HCEC 1CT (cell line): ENCODE results near the gene HELLS.
"Not testable (repeated sequence)": the region's sequence is repeated elsewhere in the genome, so short reads cannot be mapped to it uniquely, and the experiment has no call there.

Experiments used
- DNase-seq: peaks from one replicate; pipeline ENCODE4 v3.0.0-alpha.2; 2017

HELLS gene

GRCh38 chr10:94614558-94614957 lies 69.0 kb downstream of the HELLS start:
- DNase-seq = no peak

- no peak for DNase-seq
Measured at GRCh38 chr10:94617389-94617944, 71.9 kb downstream of the HELLS start.

GRCh38 chr10:94622666-94623205 lies 77.1 kb downstream of the HELLS start:
- no peak for DNase-seq

- DNase-seq = no peak
Measured at GRCh38 chr10:94623572-94623971, 78.0 kb downstream of the HELLS start.

GRCh38 chr10:94626476-94626875 lies 80.9 kb downstream of the HELLS start:
- peak; percentile 39 for DNase-seq

GRCh38 chr10:94627511-94627910 lies 81.9 kb downstream of the HELLS start:
- DNase-seq = no peak

- DNase-seq = peak; percentile 20
Measured at GRCh38 chr10:94630017-94630688, 84.6 kb downstream of the HELLS start.

GRCh38 chr10:94631077-94631875 lies 85.7 kb downstream of the HELLS start:
- DNase-seq = no peak

GRCh38 chr10:94632954-94633353 lies 87.4 kb downstream of the HELLS start:
- no peak for DNase-seq

- not testable (repeated sequence) for DNase-seq
Measured at GRCh38 chr10:94638097-94638496, 92.5 kb downstream of the HELLS start.

GRCh38 chr10:94639902-94640301 lies 94.3 kb downstream of the HELLS start:
- no peak for DNase-seq

- no peak for DNase-seq
Measured at GRCh38 chr10:94640562-94640961, 95.0 kb downstream of the HELLS start.

- DNase-seq = no peak
Measured at GRCh38 chr10:94641480-94641879, 95.9 kb downstream of the HELLS start.

GRCh38 chr10:94644352-94644751 lies 98.8 kb downstream of the HELLS start:
- no peak for DNase-seq

- DNase-seq = no peak
Measured at GRCh38 chr10:94645285-94645684, 99.7 kb downstream of the HELLS start.
